Lower leg skin (tissue), 4 donors: Measurements from ENCODE around the gene LY6G6C. TPM values are rescaled to one million over a fixed set of nuclear protein-coding genes. Genes with fewer than 3 reads are reported as not detected.
"Not testable (repeated sequence)": the region's sequence is repeated elsewhere in the genome, so short reads cannot be mapped to it uniquely, and the experiment has no call there.

Experiments
- DNase-seq, 2 donors: peaks; one replicate each; pipeline ENCODE4 v3.0.0-alpha.2; 2019; ENCODE audit warnings: low spot score in 2 of 2
- H3K4me3 ChIP-seq: fragments of 200-600 bp; sonication (generic); 2 replicates; pipeline ENCODE4 v1.5.1; 2017; ENCODE audit warnings: mild to moderate bottlenecking, low read depth; ENCODE audit not compliant: poor library complexity, severe bottlenecking
- POLR2A ChIP-seq, 2 donors: fragments of 450-650 bp; IDR thresholded peaks; one replicate each; pipeline ENCODE4 v1.6.1; 2016 to 2017; ENCODE audit warnings: antibody characterized with exemption in 2 of 2, mild to moderate bottlenecking in 1 of 2, moderate library complexity in 1 of 2
- WGBS, 2 donors: methylation state at CpG; one replicate each; pipeline ENCODE4 v1.1.5; 2018; 5-methylcytosine and 5-hydroxymethylcytosine counted together
- intact Hi-C: fragments of 100-400 bp; cut with DNase I; formaldehyde crosslinking; loops from one replicate; pipeline ENCODE4 v1.15.0; 2023; ENCODE audit warnings: low total_unique reads
- total RNA-seq, 4 donors: library from RNA; depleted of rRNA; stranded (reverse); fragments of >200 nt; gene quantifications; one replicate each; pipeline ENCODE4 v1.1.0, GENCODE V29; 2016
- TF ChIP-seq, protein P1 (sequence below), 3 donors: fragments of 450-650 bp; IDR thresholded peaks; one replicate each; pipeline ENCODE4 v1.5.1; 2016; ENCODE audit warnings: antibody characterized with exemption in 3 of 3, mild to moderate bottlenecking in 3 of 3, moderate library complexity in 2 of 3

LY6G6C gene
- total RNA-seq, 4 donors from 2014 or later: 189 to 513 (median 237) TPM

DNA sequence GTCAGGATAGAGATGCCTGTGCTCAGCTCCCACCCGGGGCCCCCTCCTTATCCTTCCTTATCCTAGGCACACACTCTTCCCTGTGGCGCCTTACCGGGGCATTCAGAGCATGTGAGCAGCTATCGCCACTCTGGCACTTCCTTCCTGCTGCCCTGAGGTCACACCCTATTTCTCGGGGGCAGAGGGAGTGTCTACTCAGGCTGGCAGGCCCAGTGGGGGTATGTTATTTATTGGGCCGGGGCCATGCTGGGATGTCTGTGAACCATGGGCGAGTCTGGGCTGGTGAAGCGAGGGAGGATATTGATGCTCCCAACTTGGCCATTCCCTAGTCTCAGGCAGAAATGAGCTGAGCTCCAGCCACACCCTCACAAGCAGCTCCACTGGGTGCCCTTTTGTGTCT lies 10.3 kb downstream of the LY6G6C start:
- H3K4me3 ChIP-seq: no peak overlapping the region
- no peak for DNase-seq
- 18 to 29% methylated on average over 4 to 8 of the region's 8 CpGs for WGBS, 2 donors
- TF ChIP-seq, protein P1, sequence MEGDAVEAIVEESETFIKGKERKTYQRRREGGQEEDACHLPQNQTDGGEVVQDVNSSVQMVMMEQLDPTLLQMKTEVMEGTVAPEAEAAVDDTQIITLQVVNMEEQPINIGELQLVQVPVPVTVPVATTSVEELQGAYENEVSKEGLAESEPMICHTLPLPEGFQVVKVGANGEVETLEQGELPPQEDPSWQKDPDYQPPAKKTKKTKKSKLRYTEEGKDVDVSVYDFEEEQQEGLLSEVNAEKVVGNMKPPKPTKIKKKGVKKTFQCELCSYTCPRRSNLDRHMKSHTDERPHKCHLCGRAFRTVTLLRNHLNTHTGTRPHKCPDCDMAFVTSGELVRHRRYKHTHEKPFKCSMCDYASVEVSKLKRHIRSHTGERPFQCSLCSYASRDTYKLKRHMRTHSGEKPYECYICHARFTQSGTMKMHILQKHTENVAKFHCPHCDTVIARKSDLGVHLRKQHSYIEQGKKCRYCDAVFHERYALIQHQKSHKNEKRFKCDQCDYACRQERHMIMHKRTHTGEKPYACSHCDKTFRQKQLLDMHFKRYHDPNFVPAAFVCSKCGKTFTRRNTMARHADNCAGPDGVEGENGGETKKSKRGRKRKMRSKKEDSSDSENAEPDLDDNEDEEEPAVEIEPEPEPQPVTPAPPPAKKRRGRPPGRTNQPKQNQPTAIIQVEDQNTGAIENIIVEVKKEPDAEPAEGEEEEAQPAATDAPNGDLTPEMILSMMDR (IDR thresholded peaks at IDR 0.05): no peak
- TF ChIP-seq POLR2A (IDR thresholded peaks at IDR 0.05): no peak
- intact Hi-C loops: no loop called here

DNA sequence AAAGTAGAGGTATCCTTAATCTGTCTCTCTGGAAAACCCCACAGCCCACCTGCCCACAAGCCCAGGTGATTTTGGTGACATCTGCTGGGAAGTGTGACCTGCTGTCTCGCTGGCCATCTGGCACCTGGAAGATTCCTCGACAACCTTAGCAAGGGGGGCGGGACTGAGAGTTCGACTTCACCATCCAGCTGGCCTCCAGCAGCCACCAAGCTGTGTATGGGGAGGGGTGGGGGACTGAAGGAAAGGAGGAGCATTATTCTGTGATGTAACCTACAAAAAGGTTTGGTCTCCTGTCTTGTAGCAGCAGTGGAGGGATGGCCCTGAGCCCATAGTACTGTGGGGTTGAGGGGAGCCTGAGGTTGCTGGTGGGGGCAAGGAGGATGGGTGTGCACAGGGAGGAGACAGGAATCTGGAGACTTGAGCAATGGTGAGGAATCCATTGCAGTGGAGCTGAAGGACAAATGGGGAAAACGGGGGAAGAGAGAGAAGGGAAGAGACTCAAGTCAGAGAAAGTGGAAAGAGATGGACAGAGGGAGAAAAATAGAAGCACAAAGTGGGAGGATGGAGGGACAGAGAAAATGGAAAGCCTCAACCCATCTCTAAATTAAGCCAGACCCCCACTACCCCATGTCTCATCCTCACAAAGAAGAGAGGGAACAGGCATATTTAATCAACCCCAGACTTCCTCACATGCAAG lies 10.9 kb downstream of the LY6G6C start:
- H3K4me3 ChIP-seq: no peak overlapping the region
- 63 to 68% methylated on average over 5 of the region's 5 CpGs for WGBS, 2 donors
- no peak for DNase-seq
- intact Hi-C loops: no loop called here
- no peak for TF ChIP-seq POLR2A (IDR thresholded peaks at IDR 0.05)
- TF ChIP-seq, protein P1 (IDR thresholded peaks at IDR 0.05): no peak

DNA sequence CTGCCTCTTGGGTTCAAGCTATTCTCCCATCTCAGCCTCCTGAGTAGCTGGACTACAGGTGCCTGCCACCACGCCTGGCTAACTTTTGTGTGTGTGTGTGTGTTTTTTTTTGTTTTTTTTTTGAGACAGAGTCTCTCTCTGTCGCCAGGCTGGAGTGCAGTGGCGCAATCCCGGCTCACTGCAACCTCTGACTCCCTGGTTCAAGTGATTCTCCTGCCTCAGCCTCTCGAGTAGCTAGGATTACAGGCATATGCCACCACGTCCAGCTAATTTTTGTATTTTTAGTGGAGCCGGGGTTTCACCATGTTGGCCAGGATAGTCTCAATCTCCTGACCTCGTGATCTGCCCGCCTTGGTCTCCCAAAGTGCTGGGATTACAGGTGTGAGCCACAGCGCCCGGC lies 12.4 kb downstream of the LY6G6C start:
- H3K4me3 ChIP-seq, intact Hi-C loops, DNase-seq: not testable (repeated sequence)
- 89 to 92% methylated on average over 11 of the region's 11 CpGs for WGBS, 2 donors

DNA sequence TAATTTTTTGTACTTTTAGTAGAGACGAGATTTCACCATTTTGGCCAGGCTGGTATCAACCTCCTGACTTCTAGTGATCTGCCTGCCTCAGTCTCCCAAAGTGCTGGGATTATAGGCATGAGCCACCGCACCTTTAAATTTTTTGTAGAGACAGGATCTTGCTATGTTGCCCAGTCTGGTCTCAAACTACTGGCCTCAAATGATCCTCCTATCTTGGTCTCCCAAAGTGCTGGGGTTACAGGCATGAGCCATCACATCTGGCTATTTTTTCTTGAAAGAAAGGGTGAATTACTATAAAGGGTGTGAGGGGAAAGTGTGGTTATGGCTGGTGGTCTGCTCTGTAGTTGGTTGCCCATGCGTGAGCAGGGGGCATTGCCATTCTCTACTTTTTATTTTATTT lies 13.3 kb downstream of the LY6G6C start:
- intact Hi-C loops: no loop called here

DNA sequence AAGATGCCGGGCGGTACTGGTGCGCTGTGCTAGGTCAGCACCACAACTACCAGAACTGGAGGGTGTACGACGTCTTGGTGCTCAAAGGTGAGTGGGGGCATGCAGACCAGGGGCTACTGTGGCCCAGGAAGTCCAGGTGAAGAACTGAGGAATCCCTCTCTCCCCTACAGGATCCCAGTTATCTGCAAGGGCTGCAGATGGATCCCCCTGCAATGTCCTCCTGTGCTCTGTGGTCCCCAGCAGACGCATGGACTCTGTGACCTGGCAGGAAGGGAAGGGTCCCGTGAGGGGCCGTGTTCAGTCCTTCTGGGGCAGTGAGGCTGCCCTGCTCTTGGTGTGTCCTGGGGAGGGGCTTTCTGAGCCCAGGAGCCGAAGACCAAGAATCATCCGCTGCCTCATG lies 13.8 kb downstream of the LY6G6C start:
- WGBS, 2 donors: 75 to 93% methylated on average over 10 of the region's 10 CpGs
- no peak overlapping the region for H3K4me3 ChIP-seq
- TF ChIP-seq, protein P1 (IDR thresholded peaks at IDR 0.05): no peak
- TF ChIP-seq POLR2A (IDR thresholded peaks at IDR 0.05): no peak
- DNase-seq: no peak
- intact Hi-C loops: no loop called here

More for the DNA sequence above, 13.3 kb downstream of the LY6G6C start:
- no peak overlapping the region for H3K4me3 ChIP-seq
- WGBS, 2 donors: 89 to 93% methylated on average over 3 of the region's 3 CpGs
- no peak for DNase-seq
- no peak for TF ChIP-seq POLR2A (IDR thresholded peaks at IDR 0.05)
- TF ChIP-seq, protein P1 (IDR thresholded peaks at IDR 0.05): no peak

DNA sequence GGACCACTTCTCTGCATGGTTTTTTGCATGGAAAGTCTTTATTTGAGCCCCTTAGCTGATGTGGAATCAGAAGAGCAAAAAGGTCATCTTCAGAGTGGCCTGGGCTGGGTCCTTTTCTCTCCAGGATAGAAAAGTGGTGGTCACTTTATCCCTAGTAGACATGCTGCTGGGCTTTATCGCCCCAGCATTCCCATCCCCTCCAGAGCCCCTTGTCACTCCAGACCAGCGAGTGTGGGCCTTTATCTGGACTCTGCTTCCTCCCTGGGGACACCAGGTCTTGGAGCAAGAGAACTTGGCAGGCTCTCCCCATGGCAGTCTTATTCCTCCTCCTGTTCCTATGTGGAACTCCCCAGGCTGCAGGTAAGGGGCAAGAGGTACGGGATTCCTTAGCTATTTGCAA lies 14.9 kb downstream of the LY6G6C start, which contains the start of gene LY6G6F:
LY6G6F (plus strand) TSS at position 268 of the 400 bp plus-strand sequence; CDS start at position 309, 41 bp downstream.
- TF ChIP-seq, protein P1 (IDR thresholded peaks at IDR 0.05): no peak
- no peak for TF ChIP-seq POLR2A (IDR thresholded peaks at IDR 0.05)
- no peak within 1 kb of the TSS for H3K4me3 ChIP-seq
- intact Hi-C loops: no loop called here
- no peak for DNase-seq
- 64 to 65% methylated on average over 3 of the region's 3 CpGs for WGBS, 2 donors
